Activated CD8-positive, alpha-beta T cell treated with anti-CD3 and anti-CD28 coated beads, Interleukin-2, amount 10 ng/mL, durations not matched to agents 7 days and 5 days (primary cell): ENCODE results near the gene NAMPT. TPM values are rescaled to one million over a fixed set of nuclear protein-coding genes. Genes with fewer than 3 reads are reported as not detected.
"Not testable (repeated sequence)": the region's sequence is repeated elsewhere in the genome, so short reads cannot be mapped to it uniquely, and the experiment has no call there.

ENCODE experiments used
- ATAC-seq: fragments of 150-1000 bp; cut with Tn5 transposase; one replicate; pipeline ENCODE4 v1.10.0; 2021; ENCODE audit warnings: moderate library complexity
- CTCF ChIA-PET: fragments of 350-600 bp; sonication (Branson Sonifier 250); formaldehyde crosslinking; loops from one replicate; lab custom pipeline; 2021; ENCODE audit warnings: antibody characterized with exemption; lab: Charles Lee
- POLR2A ChIA-PET: fragments of 350-600 bp; sonication (Branson Sonifier 250); formaldehyde crosslinking; loops from one replicate; lab custom pipeline; 2021; ENCODE audit warnings: antibody characterized with exemption; lab: Charles Lee
- DNase-seq: peaks from one replicate; pipeline ENCODE4 v3.0.0-alpha.2; 2020
- H3K27ac Mint-ChIP-seq: one replicate; pipeline ENCODE4 v1.8.0; 2021; ENCODE audit warnings: mild to moderate bottlenecking, mixed read lengths
- H3K27me3 Mint-ChIP-seq: one replicate; pipeline ENCODE4 v1.8.0; 2021; ENCODE audit warnings: low read depth, mixed read lengths
- H3K36me3 Mint-ChIP-seq: one replicate; pipeline ENCODE4 v1.8.0; 2021; ENCODE audit warnings: low read depth, mixed read lengths
- H3K4me1 Mint-ChIP-seq: one replicate; pipeline ENCODE4 v1.8.0; 2021; ENCODE audit warnings: low read depth, mixed read lengths
- H3K4me3 Mint-ChIP-seq: one replicate; pipeline ENCODE4 v1.8.0; 2021; ENCODE audit warnings: mild to moderate bottlenecking, mixed read lengths
- H3K9me3 Mint-ChIP-seq: one replicate; pipeline ENCODE4 v1.8.0; 2022; ENCODE audit warnings: mixed read lengths; ENCODE audit not compliant: insufficient read depth
- total RNA-seq, 2 experiments: library from RNA; stranded (reverse); gene quantifications; one replicate each; pipeline ENCODE4 v1.2.3, GENCODE V29; 2021

The NAMPT gene
- 10 to 100 TPM; 65.5 to 69.3 TPM for total RNA-seq

- Mint-ChIP-seq H3K4me1 (peaks cover 48% of the 10 kb centered on the region), H3K36me3 (peaks cover 8% of the 10 kb centered on the region), H3K4me3 (peak within 1 kb of the TSS; percentile 97), H3K27me3 (peaks cover under 1% of the 10 kb centered on the region), H3K9me3 (no peaks in the 10 kb centered on the region), H3K27ac (peak within 1 kb of the TSS; percentile 99)
- ChIA-PET CTCF (interaction anchor here (0.6 to 1.3 kb wide), 7 partner anchors 10 to 376 kb away, joined by 3 to 6 read pairs (median 3); partner anchors contain the start of gene CCDC71L), POLR2A (interaction anchor here (0.7 to 3.6 kb wide), 17 partner anchors 10 to 1328 kb away, joined by 3 to 33 read pairs (median 4); partner anchors contain the start of gene HBP1)
- ATAC-seq (no peak), DNase-seq (no peak)
These were observed at the start of gene NAMPT for GRCh38 chr7:106284714-106285050. TSS of gene NAMPT (minus strand) at chr7:106284983. CDS start at chr7:106284884, 99 bp downstream.

GRCh38 chr7:106332201-106332600, 47.4 kb upstream of the NAMPT start:
- H3K27me3 Mint-ChIP-seq, result no peaks in the 10 kb centered on the region
- H3K27ac Mint-ChIP-seq, result no peak overlapping the region
- H3K4me1 Mint-ChIP-seq, result no peaks in the 10 kb centered on the region
- H3K9me3 Mint-ChIP-seq, result peaks cover 5% of the 10 kb centered on the region
- no peak for ATAC-seq
- ChIA-PET CTCF (interaction anchor here (1.6 kb wide), 1 partner anchor 131 kb away, joined by 4 read pairs; no protein-coding TSS in a partner anchor), POLR2A (no interaction called here)
- no peak overlapping the region for H3K4me3 Mint-ChIP-seq
- DNase-seq, result no peak
- H3K36me3 Mint-ChIP-seq, result no peaks in the 10 kb centered on the region

GRCh38 chr7:106331441-106332175, 46.8 kb upstream of the NAMPT start:
- H3K36me3 Mint-ChIP-seq, result no peaks in the 10 kb centered on the region
- no peak overlapping the region for H3K27ac Mint-ChIP-seq
- H3K4me1 Mint-ChIP-seq, result no peaks in the 10 kb centered on the region
- ChIA-PET POLR2A (no interaction called here), CTCF (interaction anchor here (1.1 to 1.6 kb wide), 2 partner anchors 12 to 131 kb away, joined by 3 to 4 read pairs; no protein-coding TSS in a partner anchor)
- H3K9me3 Mint-ChIP-seq, result no peaks in the 10 kb centered on the region
- no peaks in the 10 kb centered on the region for H3K27me3 Mint-ChIP-seq
- H3K4me3 Mint-ChIP-seq, result no peak overlapping the region
- no peak for ATAC-seq
- no peak for DNase-seq

GRCh38 chr7:106329971-106330733, 45.4 kb upstream of the NAMPT start:
- no peaks in the 10 kb centered on the region for H3K27me3 Mint-ChIP-seq
- H3K4me1 Mint-ChIP-seq, result no peaks in the 10 kb centered on the region
- no peak overlapping the region for H3K27ac Mint-ChIP-seq
- CTCF ChIA-PET, result interaction anchor here (1.1 to 1.2 kb wide), 2 partner anchors 14 to 36 kb away, joined by 3 read pairs; no protein-coding TSS in a partner anchor
- POLR2A ChIA-PET, result no interaction called here
- ATAC-seq (no peak), DNase-seq (no peak)
- no peaks in the 10 kb centered on the region for H3K9me3 Mint-ChIP-seq
- H3K4me3 Mint-ChIP-seq, result no peak overlapping the region
- H3K36me3 Mint-ChIP-seq, result no peaks in the 10 kb centered on the region

GRCh38 chr7:106329408-106329807, 44.6 kb upstream of the NAMPT start:
- H3K4me1 Mint-ChIP-seq, result no peaks in the 10 kb centered on the region
- no peaks in the 10 kb centered on the region for H3K9me3 Mint-ChIP-seq
- ChIA-PET CTCF (interaction anchor here (1.2 kb wide), 1 partner anchor 35 kb away, joined by 3 read pairs; no protein-coding TSS in a partner anchor), POLR2A (no interaction called here)
- no peak for DNase-seq
- no peak for ATAC-seq
- H3K27me3 Mint-ChIP-seq, result no peaks in the 10 kb centered on the region
- H3K4me3 Mint-ChIP-seq, result no peak overlapping the region
- no peak overlapping the region for H3K27ac Mint-ChIP-seq
- no peaks in the 10 kb centered on the region for H3K36me3 Mint-ChIP-seq

GRCh38 chr7:106327538-106328481, 43.0 kb upstream of the NAMPT start:
- H3K4me3 Mint-ChIP-seq, result no peak overlapping the region
- no peak overlapping the region for H3K27ac Mint-ChIP-seq
- H3K36me3 Mint-ChIP-seq, result no peaks in the 10 kb centered on the region
- H3K27me3 Mint-ChIP-seq, result no peaks in the 10 kb centered on the region
- ChIA-PET POLR2A (no interaction called here), CTCF (no interaction called here)
- H3K9me3 Mint-ChIP-seq, result no peaks in the 10 kb centered on the region
- DNase-seq, result no peak
- no peaks in the 10 kb centered on the region for H3K4me1 Mint-ChIP-seq
- ATAC-seq, result no peak

GRCh38 chr7:106326594-106327537, 42.1 kb upstream of the NAMPT start:
- H3K4me1 Mint-ChIP-seq, result no peaks in the 10 kb centered on the region
- no peak for ATAC-seq
- H3K27me3 Mint-ChIP-seq, result peaks cover 1% of the 10 kb centered on the region
- no peaks in the 10 kb centered on the region for H3K36me3 Mint-ChIP-seq
- POLR2A ChIA-PET, result interaction anchor here (0.5 to 0.6 kb wide), 2 partner anchors 74 to 215 kb away, joined by 4 read pairs; partner anchors contain the start of gene SYPL1
- H3K4me3 Mint-ChIP-seq, result no peak overlapping the region
- no peaks in the 10 kb centered on the region for H3K9me3 Mint-ChIP-seq
- no peak overlapping the region for H3K27ac Mint-ChIP-seq
- no peak for DNase-seq
- CTCF ChIA-PET, result no interaction called here

- H3K9me3 Mint-ChIP-seq, H3K27me3 Mint-ChIP-seq, CTCF ChIA-PET, H3K27ac Mint-ChIP-seq, H3K4me3 Mint-ChIP-seq, POLR2A ChIA-PET, ATAC-seq, H3K4me1 Mint-ChIP-seq, DNase-seq, H3K36me3 Mint-ChIP-seq: not testable (repeated sequence)
These were observed 39.7 kb upstream of the NAMPT start for GRCh38 chr7:106324509-106324908.

- H3K4me1 Mint-ChIP-seq, POLR2A ChIA-PET, H3K36me3 Mint-ChIP-seq, DNase-seq, H3K9me3 Mint-ChIP-seq, H3K4me3 Mint-ChIP-seq, ATAC-seq, H3K27ac Mint-ChIP-seq: not testable (repeated sequence)
- peaks cover 15% of the 10 kb centered on the region for H3K27me3 Mint-ChIP-seq
- CTCF ChIA-PET, result interaction anchor here (0.8 to 0.9 kb wide), 2 partner anchors 13 to 142 kb away, joined by 3 read pairs; no protein-coding TSS in a partner anchor
These were observed 35.5 kb upstream of the NAMPT start for GRCh38 chr7:106320254-106320770.

- Mint-ChIP-seq H3K36me3 (no peaks in the 10 kb centered on the region), H3K4me3 (no peak overlapping the region), H3K27me3 (peaks cover 17% of the 10 kb centered on the region), H3K4me1 (peaks cover 6% of the 10 kb centered on the region), H3K27ac (no peak overlapping the region), H3K9me3 (peaks cover 13% of the 10 kb centered on the region)
- DNase-seq (no peak), ATAC-seq (no peak)
- POLR2A ChIA-PET, result interaction anchor here (1.6 kb wide), 1 partner anchor 33 kb away, joined by 4 read pairs; the partner anchor contains the start of gene NAMPT
- CTCF ChIA-PET, result no interaction called here
These were observed 33.7 kb upstream of the NAMPT start for GRCh38 chr7:106318482-106318881.
